Thyroid gland (tissue), 4 donors: ENCODE data around the gene ATAD1. TPM values are rescaled to one million over a fixed set of nuclear protein-coding genes. Genes with fewer than 3 reads are reported as not detected.

Experiments
- DNase-seq, 2 donors: peaks; one replicate each; pipeline ENCODE4 v3.0.0-alpha.2; 2019
- H3K27ac ChIP-seq, 3 donors: fragments of 200-600 bp; sonication (generic); 1 replicate in 2 of 3; 2 replicates in 1 of 3; pipeline ENCODE4 v1.5.1; 2016 to 2019; ENCODE audit warnings: mild to moderate bottlenecking in 1 of 3, moderate library complexity in 1 of 3
- H3K27me3 ChIP-seq: fragments of 200-600 bp; sonication (generic); one replicate; pipeline ENCODE4 v1.5.1; 2019
- H3K36me3 ChIP-seq, 2 donors: fragments of 200-600 bp; sonication (generic); one replicate each; pipeline ENCODE4 v1.5.1; 2016 to 2019
- H3K4me1 ChIP-seq, 2 donors: fragments of 200-600 bp; sonication (generic); one replicate each; pipeline ENCODE4 v1.5.1; 2017 to 2019
- H3K4me3 ChIP-seq, 3 donors: fragments of 200-600 bp; sonication (generic); replicated peaks in 1 of 3; 1 replicate in 2 of 3; 2 replicates in 1 of 3; pipeline ENCODE4 v1.5.1; 2016; ENCODE audit warnings: mild to moderate bottlenecking in 1 of 3
- H3K9me3 ChIP-seq: fragments of 200-600 bp; sonication (generic); one replicate; pipeline ENCODE4 v1.5.1; 2017
- POLR2A ChIP-seq, 2 donors: fragments of 450-650 bp; IDR thresholded peaks; one replicate each; pipeline ENCODE4 v1.6.1; 2017; ENCODE audit warnings: antibody characterized with exemption in 2 of 2, mild to moderate bottlenecking in 2 of 2, moderate library complexity in 1 of 2
- WGBS, 2 donors: methylation state at CpG; one replicate each; pipeline ENCODE4 v1.1.5; 2017; 5-methylcytosine and 5-hydroxymethylcytosine counted together
- intact Hi-C: fragments of 100-400 bp; cut with DNase I; formaldehyde crosslinking; loops from one replicate; pipeline ENCODE4 v1.15.1; 2023
- total RNA-seq, 4 donors: library from RNA; depleted of rRNA; stranded (reverse); fragments of >200 nt; gene quantifications; one replicate each; pipeline ENCODE4 v1.2.3, GENCODE V29; 2016
- TF ChIP-seq, protein P1 (sequence below), 6 experiments: fragments of 200-600 bp in 3 of 6; fragments of 450-650 bp in 3 of 6; sonication (generic) in 3 of 6; IDR thresholded peaks; one replicate each; pipeline ENCODE4 v1.5.1; 2016 to 2019; ENCODE audit warnings: antibody characterized with exemption in 6 of 6, mild to moderate bottlenecking in 2 of 6, inconsistent platforms in 1 of 6, moderate library complexity in 1 of 6

The ATAD1 gene
- total RNA-seq, 4 donors from 2014 or later: 40.3 to 72.1 (median 53.7) TPM

DNA sequence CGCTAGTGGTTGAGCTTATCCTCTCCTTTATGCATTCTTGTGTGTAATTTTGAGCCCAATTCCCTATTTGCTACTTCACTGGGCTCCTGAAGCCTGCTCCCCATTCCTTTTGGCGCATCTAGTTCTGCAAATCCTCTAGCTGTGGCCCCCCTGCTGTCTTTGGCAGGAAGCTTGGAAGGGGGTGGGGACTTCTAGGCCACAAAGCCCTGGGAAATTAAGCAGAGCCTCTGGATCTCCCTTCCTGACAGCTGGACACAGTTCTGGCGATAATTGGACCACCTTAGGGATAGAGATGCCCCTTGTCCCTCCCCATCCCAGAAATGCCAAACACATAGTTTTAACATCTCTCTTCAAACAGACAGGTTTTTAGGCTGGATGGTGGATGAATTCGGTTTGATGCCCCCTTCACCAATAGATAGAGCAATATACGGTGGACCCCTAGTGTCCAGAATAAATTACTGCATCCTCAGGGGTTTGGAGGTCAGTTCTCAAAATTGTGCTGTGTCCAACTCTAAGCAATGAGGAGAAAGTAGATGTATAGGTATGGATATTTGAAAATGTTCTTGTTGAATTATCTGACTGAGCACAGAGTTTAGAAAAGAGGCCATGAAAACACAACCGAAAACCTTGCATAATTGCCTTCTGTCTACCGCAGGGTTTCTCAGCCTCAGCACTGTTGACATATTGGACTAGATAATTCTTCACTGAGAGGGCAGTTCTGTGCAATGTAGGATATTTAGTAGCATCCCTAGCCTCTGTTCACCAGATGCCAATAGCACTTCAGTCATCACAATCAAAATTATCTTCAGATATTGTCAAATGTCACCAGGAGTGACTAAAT is 82.8 kb downstream of the ATAD1 start:
- 22 to 32% methylated on average over 7 of the region's 7 CpGs for WGBS, 2 donors
- H3K9me3 ChIP-seq: no peaks in the 10 kb centered on the region
- H3K4me3 ChIP-seq: no peak overlapping the region
- H3K27me3 ChIP-seq: no peaks in the 10 kb centered on the region
- peak; percentile 48 to 50 for DNase-seq
- H3K4me1 ChIP-seq: peaks cover 6% of the 10 kb centered on the region in 2 donors
- intact Hi-C loops: loop anchor here (5.0 kb wide), 2 partner anchors 78 to 203 kb away; partner anchors contain the start of gene PAPSS2
- H3K36me3 ChIP-seq: no peaks in the 10 kb centered on the region
- peak overlapping the region in 2 of 3 donors; percentile 9 to 56 for H3K27ac ChIP-seq
- TF ChIP-seq, protein P1, sequence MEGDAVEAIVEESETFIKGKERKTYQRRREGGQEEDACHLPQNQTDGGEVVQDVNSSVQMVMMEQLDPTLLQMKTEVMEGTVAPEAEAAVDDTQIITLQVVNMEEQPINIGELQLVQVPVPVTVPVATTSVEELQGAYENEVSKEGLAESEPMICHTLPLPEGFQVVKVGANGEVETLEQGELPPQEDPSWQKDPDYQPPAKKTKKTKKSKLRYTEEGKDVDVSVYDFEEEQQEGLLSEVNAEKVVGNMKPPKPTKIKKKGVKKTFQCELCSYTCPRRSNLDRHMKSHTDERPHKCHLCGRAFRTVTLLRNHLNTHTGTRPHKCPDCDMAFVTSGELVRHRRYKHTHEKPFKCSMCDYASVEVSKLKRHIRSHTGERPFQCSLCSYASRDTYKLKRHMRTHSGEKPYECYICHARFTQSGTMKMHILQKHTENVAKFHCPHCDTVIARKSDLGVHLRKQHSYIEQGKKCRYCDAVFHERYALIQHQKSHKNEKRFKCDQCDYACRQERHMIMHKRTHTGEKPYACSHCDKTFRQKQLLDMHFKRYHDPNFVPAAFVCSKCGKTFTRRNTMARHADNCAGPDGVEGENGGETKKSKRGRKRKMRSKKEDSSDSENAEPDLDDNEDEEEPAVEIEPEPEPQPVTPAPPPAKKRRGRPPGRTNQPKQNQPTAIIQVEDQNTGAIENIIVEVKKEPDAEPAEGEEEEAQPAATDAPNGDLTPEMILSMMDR (IDR thresholded peaks at IDR 0.05): peak; percentile 39 to 96 (median 80)
- TF ChIP-seq POLR2A (IDR thresholded peaks at IDR 0.05): no peak

GRCh38 chr10:87733081-87733480 is 84.9 kb downstream of the ATAD1 start:
- 88% methylated on average over 5 of the region's 5 CpGs for WGBS, 2 donors

GRCh38 chr10:87729940-87730339 is 88.1 kb downstream of the ATAD1 start:
- intact Hi-C loops: loop anchor here (5.0 kb wide), 1 partner anchor 198 kb away; no protein-coding TSS in a partner anchor
- DNase-seq: no peak
- H3K36me3 ChIP-seq: no peaks in the 10 kb centered on the region
- TF ChIP-seq POLR2A (IDR thresholded peaks at IDR 0.05): no peak
- TF ChIP-seq, protein P1 (IDR thresholded peaks at IDR 0.05): no peak
- H3K4me1 ChIP-seq: peaks cover 4% of the 10 kb centered on the region in 2 donors
- no peak overlapping the region for H3K27ac ChIP-seq
- H3K27me3 ChIP-seq: no peaks in the 10 kb centered on the region
- 84 to 87% methylated on average over 6 of the region's 6 CpGs for WGBS, 2 donors
- no peak overlapping the region for H3K4me3 ChIP-seq
- no peaks in the 10 kb centered on the region for H3K9me3 ChIP-seq

More at GRCh38 chr10:87733081-87733480, 84.9 kb downstream of the ATAD1 start:
- H3K27ac ChIP-seq: no peak overlapping the region
- H3K36me3 ChIP-seq: no peaks in the 10 kb centered on the region
- intact Hi-C loops: loop anchor here (5.0 kb wide), 1 partner anchor 201 kb away; no protein-coding TSS in a partner anchor
- no peak for DNase-seq
- H3K27me3 ChIP-seq: no peaks in the 10 kb centered on the region
- H3K9me3 ChIP-seq: no peaks in the 10 kb centered on the region
- no peak overlapping the region for H3K4me3 ChIP-seq
- H3K4me1 ChIP-seq: peaks cover 6% of the 10 kb centered on the region in 2 donors
- TF ChIP-seq, protein P1 (IDR thresholded peaks at IDR 0.05): no peak
- no peak for TF ChIP-seq POLR2A (IDR thresholded peaks at IDR 0.05)

GRCh38 chr10:87724789-87725188 is 93.2 kb downstream of the ATAD1 start:
- H3K4me3 ChIP-seq: no peak overlapping the region
- TF ChIP-seq POLR2A (IDR thresholded peaks at IDR 0.05): no peak
- TF ChIP-seq, protein P1 (IDR thresholded peaks at IDR 0.05): no peak
- 94 to 95% methylated on average over 5 of the region's 5 CpGs for WGBS, 2 donors
- no peaks in the 10 kb centered on the region for H3K36me3 ChIP-seq
- no peaks in the 10 kb centered on the region for H3K4me1 ChIP-seq
- no peak for DNase-seq
- no peaks in the 10 kb centered on the region for H3K27me3 ChIP-seq
- no peak overlapping the region for H3K27ac ChIP-seq
- intact Hi-C loops: no loop called here
- no peaks in the 10 kb centered on the region for H3K9me3 ChIP-seq

DNA sequence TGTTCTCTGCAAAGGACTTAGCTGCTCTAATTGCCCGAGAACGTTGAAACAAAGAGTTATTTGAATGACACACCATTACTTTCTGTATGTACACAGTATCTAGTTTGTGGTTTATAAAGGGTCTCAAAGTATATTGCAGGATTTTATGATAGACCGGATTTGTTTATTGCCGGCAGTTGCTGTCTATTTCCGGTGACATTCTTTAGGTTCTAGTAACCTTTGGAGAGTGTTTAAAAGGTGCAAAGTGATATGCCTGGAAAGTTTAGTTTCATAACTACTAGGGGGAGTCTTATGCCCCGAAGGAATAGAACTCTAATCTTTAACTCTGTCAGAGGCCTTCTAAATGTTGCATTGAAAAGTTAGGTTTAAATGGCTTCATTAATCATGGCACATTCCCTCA is 94.5 kb downstream of the ATAD1 start:
- no peaks in the 10 kb centered on the region for H3K9me3 ChIP-seq
- no peaks in the 10 kb centered on the region for H3K4me1 ChIP-seq
- no peak for DNase-seq
- no peak overlapping the region for H3K27ac ChIP-seq
- H3K27me3 ChIP-seq: no peaks in the 10 kb centered on the region
- intact Hi-C loops: no loop called here
- no peak overlapping the region for H3K4me3 ChIP-seq
- TF ChIP-seq POLR2A (IDR thresholded peaks at IDR 0.05): no peak
- TF ChIP-seq, protein P1 (IDR thresholded peaks at IDR 0.05): no peak
- no peaks in the 10 kb centered on the region for H3K36me3 ChIP-seq
- WGBS, 2 donors: 73 to 76% methylated on average over 6 of the region's 6 CpGs
